WTC11 (cell line): Measurements from ENCODE around the gene CDH11. TPM values are rescaled to one million over a fixed set of nuclear protein-coding genes. Genes with fewer than 3 reads are reported as not detected.

ENCODE experiments used
- ATAC-seq: fragments of 200-7000 bp; cut with Tn5 transposase; 2 replicates; pipeline ENCODE4 v1.10.0; 2021; ENCODE audit warnings: mild to moderate bottlenecking, moderate library complexity
- CTCF ChIA-PET: fragments of 300-600 bp; sonication (Branson Sonifier 250); formaldehyde crosslinking; loops from one replicate; lab custom pipeline; 2021; ENCODE audit warnings: antibody characterized with exemption; lab: Charles Lee
- POLR2A ChIA-PET: fragments of 350-600 bp; sonication (Branson Sonifier 250); formaldehyde crosslinking; loops from one replicate; lab custom pipeline; 2021; ENCODE audit warnings: antibody characterized with exemption; lab: Charles Lee
- DNase-seq: peaks from one replicate; pipeline ENCODE4 v3.0.0; 2021; ENCODE audit warnings: low spot score
- H3K27ac Mint-ChIP-seq: 2 replicates; pipeline ENCODE4 v1.8.0; 2021; ENCODE audit warnings: mixed read lengths
- H3K27me3 Mint-ChIP-seq: 2 replicates; pipeline ENCODE4 v1.8.0; 2021; ENCODE audit warnings: low read depth, mild to moderate bottlenecking, moderate library complexity, mixed read lengths
- H3K36me3 Mint-ChIP-seq: 2 replicates; pipeline ENCODE4 v1.8.0; 2021; ENCODE audit warnings: mixed read lengths
- H3K4me1 Mint-ChIP-seq: 2 replicates; pipeline ENCODE4 v1.8.0; 2022; ENCODE audit warnings: mixed read lengths
- H3K4me3 Mint-ChIP-seq: 2 replicates; pipeline ENCODE4 v1.8.0; 2021; ENCODE audit warnings: mild to moderate bottlenecking, moderate library complexity, mixed read lengths
- H3K9me3 Mint-ChIP-seq: 2 replicates; pipeline ENCODE4 v1.8.0; 2021; ENCODE audit warnings: mixed read lengths
- ATF2 ChIP-seq: sonication (generic); formaldehyde crosslinking; IDR thresholded peaks from 2 replicates; pipeline ENCODE4 v1.8.1; 2022; ENCODE audit warnings: low read depth, missing genetic modification reagents, borderline replicate concordance
- CBFB ChIP-seq: sonication (generic); formaldehyde crosslinking; IDR thresholded peaks from 2 replicates; pipeline ENCODE4 v1.8.1; 2022; ENCODE audit warnings: mild to moderate bottlenecking, low read depth, missing genetic modification reagents
- CDX4 ChIP-seq: fragments of 250-450 bp; sonication (Bioruptor Pico); IDR thresholded peaks from 2 replicates; pipeline ENCODE4 v1.9.0; 2021; ENCODE audit warnings: moderate library complexity, mild to moderate bottlenecking, inconsistent platforms, borderline replicate concordance
- ERG ChIP-seq: fragments of 250-450 bp; sonication (Bioruptor Pico); IDR thresholded peaks from 2 replicates; pipeline ENCODE4 v1.8.0; 2021; ENCODE audit warnings: mild to moderate bottlenecking
- FOXK1 ChIP-seq: sonication (generic); formaldehyde crosslinking; IDR thresholded peaks from 2 replicates; pipeline ENCODE4 v1.8.0; 2022; ENCODE audit warnings: mild to moderate bottlenecking, moderate library complexity, missing genetic modification reagents
- FOXP4 ChIP-seq: sonication (generic); formaldehyde crosslinking; IDR thresholded peaks from 2 replicates; pipeline ENCODE4 v1.8.0; 2022; ENCODE audit warnings: mild to moderate bottlenecking, missing genetic modification reagents
- GRHL2 ChIP-seq: fragments of 250-450 bp; sonication (Bioruptor Pico); IDR thresholded peaks from 2 replicates; pipeline ENCODE4 v1.8.0; 2022; ENCODE audit warnings: mild to moderate bottlenecking, moderate library complexity; ENCODE audit not compliant: insufficient replicate concordance, severe bottlenecking
- HMGA2 ChIP-seq: fragments of 250-450 bp; sonication (Bioruptor Pico); IDR thresholded peaks from 2 replicates; pipeline ENCODE4 v1.4.0; 2021; ENCODE audit warnings: mild to moderate bottlenecking, moderate library complexity
- IRF2 ChIP-seq: sonication (generic); formaldehyde crosslinking; IDR thresholded peaks from 2 replicates; pipeline ENCODE4 v1.8.0; 2022; ENCODE audit warnings: low read depth, missing genetic modification reagents, borderline replicate concordance
- JAZF1 ChIP-seq: fragments of 250-450 bp; sonication (Bioruptor Pico); IDR thresholded peaks from 2 replicates; pipeline ENCODE4 v1.9.0; 2021; ENCODE audit warnings: moderate library complexity, mild to moderate bottlenecking, inconsistent platforms
- MLX ChIP-seq: sonication (generic); formaldehyde crosslinking; IDR thresholded peaks from 2 replicates; pipeline ENCODE4 v1.8.1; 2023; ENCODE audit warnings: mild to moderate bottlenecking, missing genetic modification reagents, moderate library complexity
- MXD4 ChIP-seq: fragments of 250-450 bp; sonication (Bioruptor Pico); IDR thresholded peaks from 2 replicates; pipeline ENCODE4 v1.8.0; 2021; ENCODE audit warnings: mild to moderate bottlenecking, moderate library complexity, borderline replicate concordance
- PREB ChIP-seq: sonication (generic); formaldehyde crosslinking; IDR thresholded peaks from 2 replicates; pipeline ENCODE4 v1.8.1; 2022; ENCODE audit warnings: mild to moderate bottlenecking, missing genetic modification reagents, moderate library complexity, borderline replicate concordance
- ZBTB21 ChIP-seq: sonication (generic); formaldehyde crosslinking; IDR thresholded peaks from 2 replicates; pipeline ENCODE4 v1.8.1; 2023; ENCODE audit warnings: mild to moderate bottlenecking, missing genetic modification reagents, borderline replicate concordance
- ZNF281 ChIP-seq: sonication (generic); formaldehyde crosslinking; IDR thresholded peaks from 2 replicates; pipeline ENCODE4 v1.8.0; 2023; ENCODE audit warnings: mild to moderate bottlenecking, missing genetic modification reagents
- ZNF317 ChIP-seq: sonication (generic); formaldehyde crosslinking; IDR thresholded peaks from 2 replicates; pipeline ENCODE4 v1.8.1; 2023; ENCODE audit warnings: low read depth, mild to moderate bottlenecking, moderate library complexity, missing genetic modification reagents, borderline replicate concordance
- ZNF396 ChIP-seq: fragments of 250-450 bp; sonication (Bioruptor Pico); IDR thresholded peaks from 2 replicates; pipeline ENCODE4 v1.8.0; 2021; ENCODE audit warnings: mild to moderate bottlenecking, moderate library complexity, borderline replicate concordance
- ZNF671 ChIP-seq: fragments of 250-450 bp; sonication (Bioruptor Pico); IDR thresholded peaks from 2 replicates; pipeline ENCODE4 v1.8.0; 2021; ENCODE audit warnings: mild to moderate bottlenecking
- total RNA-seq: library from RNA; stranded (reverse); gene quantifications from 3 replicates; pipeline ENCODE4 v1.2.3, GENCODE V29; 2021

The CDH11 gene
- total RNA-seq, 1 experiment from 2014 or later: 11.6 TPM

GRCh38 chr16:65116216-65116615, 5.6 kb downstream of the CDH11 start:
- ChIA-PET CTCF (interaction anchor here (0.7 to 1.2 kb wide), 2 partner anchors 11 to 502 kb away, joined by 3 to 5 read pairs; no protein-coding TSS in a partner anchor), POLR2A (no interaction called here)
- no peak for DNase-seq
- peaks cover 32% of the 10 kb centered on the region for H3K27me3 Mint-ChIP-seq
- H3K27ac Mint-ChIP-seq: no peak overlapping the region
- no peak overlapping the region for H3K4me3 Mint-ChIP-seq
- no peaks in the 10 kb centered on the region for H3K36me3 Mint-ChIP-seq
- no peaks in the 10 kb centered on the region for H3K9me3 Mint-ChIP-seq
- ATAC-seq: no peak
- peaks cover 33% of the 10 kb centered on the region for H3K4me1 Mint-ChIP-seq
- TF ChIP-seq IRF2: no peak
- no peak for TF ChIP-seq FOXK1 (CRISPR knock-in tag)
- TF ChIP-seq FOXP4: no peak
- TF ChIP-seq GRHL2 (CRISPR knock-in tag): no peak
- no peak for TF ChIP-seq ZBTB21 (CRISPR knock-in tag)
- TF ChIP-seq ZNF281 (CRISPR knock-in tag): no peak
- no peak for TF ChIP-seq CBFB (CRISPR knock-in tag)
- TF ChIP-seq ERG (CRISPR knock-in tag): no peak
- no peak for TF ChIP-seq ATF2
- TF ChIP-seq CDX4 (CRISPR knock-in tag): no peak
- no peak for TF ChIP-seq ZNF396
- no peak for TF ChIP-seq HMGA2 (CRISPR knock-in tag)
- TF ChIP-seq ZNF317 (CRISPR knock-in tag): no peak
- TF ChIP-seq JAZF1 (CRISPR knock-in tag): no peak
- no peak for TF ChIP-seq MLX
- TF ChIP-seq ZNF671 (CRISPR knock-in tag): no peak
- TF ChIP-seq MXD4 (CRISPR knock-in tag): no peak
- TF ChIP-seq PREB (CRISPR knock-in tag): no peak
